HCT116 (cell line): ENCODE results near the gene PDE4D. TPM values are rescaled to one million over a fixed set of nuclear protein-coding genes. Genes with fewer than 3 reads are reported as not detected.

ENCODE experiments used
- ATAC-seq: fragments of 200-7000 bp; cut with Tn5 transposase; 2 replicates; pipeline ENCODE4 v1.9.1; 2020; ENCODE audit warnings: mild to moderate bottlenecking, moderate library complexity
- BruUV-seq: library from RNA; stranded (reverse); fragments of 400-500 nt; replicated peaks from 2 replicates; lab custom pipeline; 2021; lab: Mats Ljungman, UMichigan
- CTCF ChIA-PET: fragments of 300-600 bp; sonication (Branson Sonifier 250); formaldehyde crosslinking; loops from one replicate; lab custom pipeline; 2021; ENCODE audit warnings: antibody characterized with exemption; lab: Charles Lee
- POLR2A ChIA-PET: fragments of 300-600, 350-600 bp; sonication (Branson Sonifier 250); formaldehyde crosslinking; loops from one replicate; lab custom pipeline; 2021; ENCODE audit warnings: antibody characterized with exemption; lab: Charles Lee
- RAD21 ChIA-PET, 2 experiments: fragments of 300-600 bp; sonication (Branson Sonifier 250); formaldehyde crosslinking; loops; one replicate each; lab custom pipeline; 2023; ENCODE audit warnings: low total read pairs in 2 of 2; ENCODE audit not compliant: uncharacterized antibody in 2 of 2, unreplicated experiment in 2 of 2, low non-redundant PET in 1 of 2; lab: Charles Lee
- DNase-seq: peaks from one replicate; pipeline ENCODE4 v3.0.0-alpha.2; 2010; ENCODE audit warnings: low read depth, low spot score
- H2AFZ ChIP-seq: fragments of 200-600 bp; shearing (Covaris generic), sonication (generic); 2 replicates; pipeline ENCODE4 v1.6.1; 2017; ENCODE audit warnings: low read depth, mixed run types, mixed read lengths, antibody characterized with exemption, low read length; ENCODE audit not compliant: poor library complexity, severe bottlenecking
- H3K27ac ChIP-seq: 2 replicates; pipeline ENCODE4 v1.5.1; 2012; ENCODE audit warnings: low read depth, low read length
- H3K27me3 ChIP-seq: fragments of 200-600 bp; sonication (generic); 2 replicates; pipeline ENCODE4 v1.6.1; 2016; ENCODE audit warnings: mixed run types, low read length, mixed read lengths; ENCODE audit not compliant: insufficient read depth
- H3K36me3 ChIP-seq, 2 experiments: fragments of 200-500 bp in 1 of 2; fragments of 200-600 bp in 1 of 2; sonication (Bioruptor generic) in 1 of 2; sonication (generic) in 1 of 2; 2 replicates each; pipeline versions ENCODE4 v1.5.1 to v1.6.1; 2014 to 2016; ENCODE audit warnings: low read length in 2 of 2, inconsistent platforms in 1 of 2, mixed read lengths in 1 of 2, mixed run types in 1 of 2; ENCODE audit not compliant: insufficient read depth in 2 of 2, control insufficient read depth in 1 of 2
- H3K4me1 ChIP-seq, 2 experiments: fragments of 200-600 bp in 1 of 2; sonication (generic) in 1 of 2; 2 replicates each; pipeline versions ENCODE4 v1.5.1 to v1.6.1; 2012 to 2017; ENCODE audit warnings: low read length in 2 of 2, inconsistent platforms in 1 of 2, mild to moderate bottlenecking in 1 of 2, mixed read lengths in 1 of 2, mixed run types in 1 of 2, moderate library complexity in 1 of 2; ENCODE audit not compliant: insufficient read depth in 2 of 2, control insufficient read depth in 1 of 2
- H3K4me2 ChIP-seq: fragments of 200-600 bp; sonication (generic); 2 replicates; pipeline ENCODE4 v1.6.1; 2017; ENCODE audit warnings: mixed run types, low read length, mixed read lengths
- H3K4me3 ChIP-seq, 2 experiments: fragments of 200-600 bp in 1 of 2; sonication (generic) in 1 of 2; replicated peaks in 1 of 2; 2 replicates each; pipeline ENCODE4 v1.5.1; 2011 to 2016; ENCODE audit warnings: low read length in 2 of 2, control low read depth in 1 of 2, low read depth in 1 of 2, mild to moderate bottlenecking in 1 of 2, mixed read lengths in 1 of 2, mixed run types in 1 of 2
- H3K79me2 ChIP-seq: fragments of 200-600 bp; sonication (generic); 2 replicates; pipeline ENCODE4 v1.6.1; 2017; ENCODE audit warnings: mild to moderate bottlenecking, mixed run types, low read length, moderate library complexity, mixed read lengths; ENCODE audit not compliant: insufficient read depth
- H3K9ac ChIP-seq: fragments of 200-600 bp; sonication (generic); 2 replicates; pipeline ENCODE4 v1.6.1; 2016; ENCODE audit warnings: low read length, mixed read lengths
- H3K9me2 ChIP-seq: fragments of 200-600 bp; sonication (generic), shearing (Covaris generic); 2 replicates; pipeline ENCODE4 v1.6.1; 2017; ENCODE audit warnings: mixed run types, mild to moderate bottlenecking, moderate library complexity; ENCODE audit not compliant: insufficient read depth
- H3K9me3 ChIP-seq, 2 experiments: fragments of 200-500 bp in 1 of 2; fragments of 200-600 bp in 1 of 2; sonication (Bioruptor generic) in 1 of 2; sonication (generic) in 1 of 2; 2 replicates each; pipeline ENCODE4 v1.6.1; 2014 to 2017; ENCODE audit warnings: low read length in 2 of 2, mixed read lengths in 2 of 2, inconsistent platforms in 1 of 2, low read depth in 1 of 2, mild to moderate bottlenecking in 1 of 2, mixed run types in 1 of 2, moderate library complexity in 1 of 2; ENCODE audit not compliant: control insufficient read depth in 1 of 2, insufficient read depth in 1 of 2
- H4K20me1 ChIP-seq: fragments of 200-600 bp; sonication (generic), shearing (Covaris generic); 2 replicates; pipeline ENCODE4 v1.6.1; 2017; ENCODE audit warnings: mixed run types, mild to moderate bottlenecking, moderate library complexity; ENCODE audit not compliant: insufficient read depth
- CBX3 ChIP-seq: IDR thresholded peaks from 2 replicates; pipeline ENCODE4 v1.6.1; 2012; ENCODE audit warnings: low read depth
- CEBPB ChIP-seq: IDR thresholded peaks from 2 replicates; pipeline ENCODE4 v1.6.1; 2012; ENCODE audit warnings: low read depth
- EZH2 ChIP-seq: fragments of 200-600 bp; sonication (generic); IDR thresholded peaks from 2 replicates; pipeline ENCODE4 v1.6.1; 2017; ENCODE audit warnings: antibody characterized with exemption, mixed run types
- EZH2phosphoT487 ChIP-seq: fragments of 200-600 bp; IDR thresholded peaks from 2 replicates; pipeline ENCODE4 v1.6.1; 2018; ENCODE audit warnings: antibody characterized with exemption, borderline replicate concordance
- JUND ChIP-seq: IDR thresholded peaks from 2 replicates; pipeline ENCODE4 v1.6.1; 2012
- POLR2AphosphoS5 ChIP-seq: IDR thresholded peaks from 2 replicates; pipeline ENCODE4 v1.6.1; 2011; ENCODE audit warnings: mild to moderate bottlenecking, low read depth, low read length, moderate library complexity
- RAD21 ChIP-seq: IDR thresholded peaks from 2 replicates; pipeline ENCODE4 v1.6.1; 2012; ENCODE audit warnings: low read depth, mild to moderate bottlenecking
- SIN3A ChIP-seq: IDR thresholded peaks from 2 replicates; pipeline ENCODE4 v1.6.1; 2012; ENCODE audit warnings: low read depth
- SP1 ChIP-seq: IDR thresholded peaks from 2 replicates; pipeline ENCODE4 v1.6.1; 2012; ENCODE audit warnings: low read depth
- SRF ChIP-seq: IDR thresholded peaks from 2 replicates; pipeline ENCODE4 v1.6.1; 2012; ENCODE audit warnings: low read depth
- TCF7L2 ChIP-seq: IDR thresholded peaks from 2 replicates; pipeline ENCODE4 v1.7.0; 2011; ENCODE audit warnings: borderline replicate concordance, inconsistent platforms; ENCODE audit not compliant: insufficient read depth, insufficient read length; ENCODE audit errors: extremely low read depth
- YY1 ChIP-seq: IDR thresholded peaks from 2 replicates; pipeline ENCODE4 v1.6.1; 2011; ENCODE audit warnings: low read length, low read depth, moderate library complexity, mild to moderate bottlenecking; ENCODE audit not compliant: insufficient replicate concordance; ENCODE audit errors: extremely low read depth
- ZFX ChIP-seq: fragments of 450-650 bp; IDR thresholded peaks from 2 replicates; pipeline ENCODE4 v1.6.1; 2017
- ZNF274 ChIP-seq: fragments of 200-500 bp; sonication (Bioruptor generic); IDR thresholded peaks from 2 replicates; pipeline ENCODE4 v1.6.1; 2014; ENCODE audit warnings: mild to moderate bottlenecking, low read depth, low read length, inconsistent platforms
- intact Hi-C: fragments of 100-400 bp; cut with micrococcal nuclease; formaldehyde crosslinking; loops from 2 replicates; pipeline ENCODE4 v1.10.0; 2022
- total RNA-seq: library from RNA; stranded (reverse); gene quantifications from one replicate; pipeline ENCODE4 v1.2.1, GENCODE V29; 2021; ENCODE audit not compliant: unreplicated experiment
- TF ChIP-seq, protein P1 (sequence below), 3 experiments: fragments of 200-600 bp in 1 of 3; sonication (generic) in 1 of 3; IDR thresholded peaks in 2 of 3; conservative IDR thresholded peaks in 1 of 3; 2 replicates each; pipeline ENCODE4 v1.5.1; 2012 to 2017; ENCODE audit warnings: low read depth in 2 of 3, low read length in 2 of 3, antibody characterized with exemption in 1 of 3, borderline replicate concordance in 1 of 3, control low read depth in 1 of 3, mild to moderate bottlenecking in 1 of 3, mixed read lengths in 1 of 3, mixed run types in 1 of 3, moderate library complexity in 1 of 3; ENCODE audit not compliant: insufficient read depth in 1 of 3

Gene PDE4D
- total RNA-seq, 1 experiment from 2014 or later: 1.1 TPM

DNA sequence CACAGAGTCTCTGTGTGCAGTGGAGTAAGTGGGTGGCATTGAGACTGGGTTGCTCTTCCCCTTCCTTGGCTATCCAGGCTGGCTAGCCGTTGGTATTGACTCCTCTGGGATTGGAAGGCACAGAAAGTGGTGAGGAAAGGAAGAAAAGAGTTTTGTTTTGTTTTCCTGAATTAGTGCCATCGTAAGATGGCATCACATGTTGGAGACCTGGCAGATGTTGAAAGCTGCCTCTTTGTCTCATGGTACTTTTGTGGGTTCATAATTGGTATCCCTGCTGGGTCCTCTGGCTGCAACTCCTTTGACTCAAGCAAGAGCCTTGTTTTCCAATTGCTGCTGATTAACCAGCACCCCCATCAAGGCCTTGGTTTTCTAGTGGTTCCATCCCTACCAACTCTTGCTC is 293.8 kb downstream of the PDE4D start:
- Histone ChIP-seq H3K4me3 (no peak overlapping the region), H3K9ac (no peak overlapping the region), H3K27ac (no peak overlapping the region), H3K9me2 (no peaks in the 10 kb centered on the region), H3K36me3 (no peaks in the 10 kb centered on the region), H3K4me1 (no peaks in the 10 kb centered on the region), H3K4me2 (no peak overlapping the region), H3K79me2 (no peaks in the 10 kb centered on the region), H3K27me3 (peaks cover 23% of the 10 kb centered on the region), H2AFZ (no peak overlapping the region), H4K20me1 (no peaks in the 10 kb centered on the region; the same call in 1 of the 2 replicates), H3K9me3 (no peaks in the 10 kb centered on the region)
- no peak for ATAC-seq
- no TSS peak for BruUV-seq
- POLR2A ChIA-PET: no interaction called here
- CTCF ChIA-PET: no interaction called here
- no peak for DNase-seq
- no peak for TF ChIP-seq POLR2AphosphoS5
- no peak for TF ChIP-seq ZNF274
- TF ChIP-seq, protein P1, sequence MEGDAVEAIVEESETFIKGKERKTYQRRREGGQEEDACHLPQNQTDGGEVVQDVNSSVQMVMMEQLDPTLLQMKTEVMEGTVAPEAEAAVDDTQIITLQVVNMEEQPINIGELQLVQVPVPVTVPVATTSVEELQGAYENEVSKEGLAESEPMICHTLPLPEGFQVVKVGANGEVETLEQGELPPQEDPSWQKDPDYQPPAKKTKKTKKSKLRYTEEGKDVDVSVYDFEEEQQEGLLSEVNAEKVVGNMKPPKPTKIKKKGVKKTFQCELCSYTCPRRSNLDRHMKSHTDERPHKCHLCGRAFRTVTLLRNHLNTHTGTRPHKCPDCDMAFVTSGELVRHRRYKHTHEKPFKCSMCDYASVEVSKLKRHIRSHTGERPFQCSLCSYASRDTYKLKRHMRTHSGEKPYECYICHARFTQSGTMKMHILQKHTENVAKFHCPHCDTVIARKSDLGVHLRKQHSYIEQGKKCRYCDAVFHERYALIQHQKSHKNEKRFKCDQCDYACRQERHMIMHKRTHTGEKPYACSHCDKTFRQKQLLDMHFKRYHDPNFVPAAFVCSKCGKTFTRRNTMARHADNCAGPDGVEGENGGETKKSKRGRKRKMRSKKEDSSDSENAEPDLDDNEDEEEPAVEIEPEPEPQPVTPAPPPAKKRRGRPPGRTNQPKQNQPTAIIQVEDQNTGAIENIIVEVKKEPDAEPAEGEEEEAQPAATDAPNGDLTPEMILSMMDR (IDR thresholded peaks at IDR 0.05 in 2 of 3, conservative IDR thresholded peaks at IDR 0.05 in 1 of 3; ENCODE audit: borderline replicate concordance in 1 of 3, insufficient read depth in 1 of 3, low read depth in 2 of 3, low read length in 2 of 3): no peak
- no peak for TF ChIP-seq SIN3A
- TF ChIP-seq SP1: no peak
- no peak for TF ChIP-seq EZH2phosphoT487
- no peak for TF ChIP-seq SRF
- RAD21 ChIA-PET: no interaction called here
- intact Hi-C loops: no loop called here

DNA sequence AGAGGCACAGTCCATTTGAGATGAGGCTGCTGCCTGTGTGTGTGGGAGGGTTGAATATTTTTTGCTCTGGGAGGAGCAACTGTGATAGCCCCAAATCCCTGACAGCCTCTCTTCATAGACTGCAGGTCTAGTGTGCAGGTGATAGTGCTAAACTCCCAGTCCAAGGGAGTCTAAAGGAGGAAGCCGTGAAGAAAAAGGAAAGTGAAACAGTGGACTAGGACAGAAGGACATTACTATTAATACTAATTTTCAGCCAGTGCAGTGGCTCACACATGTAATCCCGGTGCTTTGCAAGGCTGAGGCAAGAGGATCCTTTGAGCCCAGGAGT is 295.0 kb downstream of the PDE4D start:
- intact Hi-C loops: no loop called here
- ChIA-PET POLR2A (no interaction called here), RAD21 (no interaction called here)
- BruUV-seq: no TSS peak
- Histone ChIP-seq H3K9ac (no peak overlapping the region), H2AFZ (no peak overlapping the region), H3K27me3 (peaks cover 16% of the 10 kb centered on the region), H3K79me2 (no peaks in the 10 kb centered on the region), H4K20me1 (no peaks in the 10 kb centered on the region; the same call in 1 of the 2 replicates), H3K4me3 (no peak overlapping the region)
- no peak for ATAC-seq
- DNase-seq: no peak
- TF ChIP-seq TCF7L2: no peak
- TF ChIP-seq CBX3: no peak
- TF ChIP-seq ZNF274: no peak
- TF ChIP-seq YY1: no peak
- TF ChIP-seq EZH2phosphoT487: no peak
- TF ChIP-seq JUND: no peak
- TF ChIP-seq SP1: no peak
- TF ChIP-seq ZFX: no peak
- no peak for TF ChIP-seq CEBPB
- TF ChIP-seq SRF: no peak
- TF ChIP-seq RAD21: no peak
- no peak for TF ChIP-seq EZH2
- TF ChIP-seq, all 23 proteins: peak for 0
- Histone ChIP-seq H3K4me1 (no peaks in the 10 kb centered on the region), H3K27ac (no peak overlapping the region), H3K9me3 (no peaks in the 10 kb centered on the region), H3K36me3 (no peaks in the 10 kb centered on the region), H3K9me2 (no peaks in the 10 kb centered on the region), H3K4me2 (no peak overlapping the region)
- CTCF ChIA-PET: no interaction called here
